Nephron (organoid): ENCODE data around the gene EPS8L3.
"Not testable (repeated sequence)": the region's sequence is repeated elsewhere in the genome, so short reads cannot be mapped to it uniquely, and the experiment has no call there.

Experiments used
- H3K27ac Mint-ChIP-seq, 3 experiments: 2 replicates each; pipeline ENCODE4 v1.8.0; 2020; ENCODE audit warnings: mixed read lengths in 3 of 3, mild to moderate bottlenecking in 2 of 3, moderate library complexity in 1 of 3
- H3K27me3 Mint-ChIP-seq: 2 replicates; pipeline ENCODE4 v1.8.0; 2021; ENCODE audit warnings: low read depth, mild to moderate bottlenecking, moderate library complexity, mixed read lengths
- H3K36me3 Mint-ChIP-seq: 2 replicates; pipeline ENCODE4 v1.8.0; 2020; ENCODE audit warnings: low read depth, mixed read lengths
- H3K4me1 Mint-ChIP-seq: 2 replicates; pipeline ENCODE4 v1.8.0; 2020; ENCODE audit warnings: mixed read lengths
- H3K4me3 Mint-ChIP-seq, 3 experiments: 2 replicates each; pipeline ENCODE4 v1.8.0; 2020; ENCODE audit warnings: mild to moderate bottlenecking in 3 of 3, mixed read lengths in 3 of 3, moderate library complexity in 2 of 3
- H3K9me3 Mint-ChIP-seq: 2 replicates; pipeline ENCODE4 v1.8.0; 2020; ENCODE audit warnings: mixed read lengths
- TF ChIP-seq, protein P1 (sequence below), 3 experiments: fragments of 200-600 bp; sonication (generic); IDR thresholded peaks; one replicate each; pipeline ENCODE4 v1.5.0; 2021; ENCODE audit warnings: antibody characterized with exemption in 3 of 3; ENCODE audit not compliant: unreplicated experiment in 3 of 3

Gene EPS8L3

DNA sequence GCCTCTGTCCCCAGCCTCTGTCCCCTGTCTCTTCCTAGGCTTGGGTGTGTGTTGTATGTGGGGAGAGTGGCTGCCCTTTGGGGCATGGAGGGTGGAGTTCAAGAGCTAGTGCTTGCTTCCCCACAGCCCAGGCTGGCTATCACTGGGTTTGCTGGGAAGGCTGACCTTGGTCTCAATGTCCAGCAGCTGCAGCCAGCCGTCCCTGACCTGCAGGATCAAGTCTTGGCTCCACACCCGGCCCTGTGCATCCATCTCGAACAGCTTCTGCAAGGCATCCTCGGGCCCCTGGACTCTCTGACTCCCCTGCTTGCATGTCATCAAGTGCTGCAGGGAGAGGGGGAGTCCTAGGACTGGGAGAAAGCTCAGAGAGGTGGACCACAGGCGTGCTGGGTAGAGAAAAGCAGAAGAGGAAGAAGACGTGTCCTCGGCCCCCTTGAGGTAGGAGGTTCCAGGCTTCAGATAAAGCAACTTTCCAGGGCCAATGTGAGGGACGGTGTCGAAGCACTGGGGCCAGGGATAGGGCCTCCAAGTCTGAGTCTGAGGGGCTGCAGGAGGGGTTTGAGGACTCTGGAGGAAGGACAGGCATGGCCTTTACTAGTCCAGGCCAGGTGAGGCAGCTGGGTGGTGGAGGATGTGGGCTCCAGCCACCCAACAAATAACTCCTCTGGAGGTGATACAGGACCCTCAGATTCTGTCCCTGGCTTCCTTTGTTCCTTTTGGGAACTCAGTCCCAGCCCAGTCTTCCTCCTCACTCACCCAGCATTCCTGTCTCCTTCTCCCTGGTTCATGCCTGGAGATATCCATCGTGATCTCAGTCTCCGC lies 4.0 kb downstream of the EPS8L3 start:
- Mint-ChIP-seq H3K36me3 (no peaks in the 10 kb centered on the region), H3K4me1 (peaks cover 4% of the 10 kb centered on the region), H3K4me3 (no peak overlapping the region), H3K27ac (no peak overlapping the region), H3K9me3 (no peaks in the 10 kb centered on the region), H3K27me3 (no peaks in the 10 kb centered on the region)
- TF ChIP-seq, protein P1, sequence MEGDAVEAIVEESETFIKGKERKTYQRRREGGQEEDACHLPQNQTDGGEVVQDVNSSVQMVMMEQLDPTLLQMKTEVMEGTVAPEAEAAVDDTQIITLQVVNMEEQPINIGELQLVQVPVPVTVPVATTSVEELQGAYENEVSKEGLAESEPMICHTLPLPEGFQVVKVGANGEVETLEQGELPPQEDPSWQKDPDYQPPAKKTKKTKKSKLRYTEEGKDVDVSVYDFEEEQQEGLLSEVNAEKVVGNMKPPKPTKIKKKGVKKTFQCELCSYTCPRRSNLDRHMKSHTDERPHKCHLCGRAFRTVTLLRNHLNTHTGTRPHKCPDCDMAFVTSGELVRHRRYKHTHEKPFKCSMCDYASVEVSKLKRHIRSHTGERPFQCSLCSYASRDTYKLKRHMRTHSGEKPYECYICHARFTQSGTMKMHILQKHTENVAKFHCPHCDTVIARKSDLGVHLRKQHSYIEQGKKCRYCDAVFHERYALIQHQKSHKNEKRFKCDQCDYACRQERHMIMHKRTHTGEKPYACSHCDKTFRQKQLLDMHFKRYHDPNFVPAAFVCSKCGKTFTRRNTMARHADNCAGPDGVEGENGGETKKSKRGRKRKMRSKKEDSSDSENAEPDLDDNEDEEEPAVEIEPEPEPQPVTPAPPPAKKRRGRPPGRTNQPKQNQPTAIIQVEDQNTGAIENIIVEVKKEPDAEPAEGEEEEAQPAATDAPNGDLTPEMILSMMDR (IDR thresholded peaks at IDR 0.05; ENCODE audit: unreplicated experiment in 3 of 3) = no peak

DNA sequence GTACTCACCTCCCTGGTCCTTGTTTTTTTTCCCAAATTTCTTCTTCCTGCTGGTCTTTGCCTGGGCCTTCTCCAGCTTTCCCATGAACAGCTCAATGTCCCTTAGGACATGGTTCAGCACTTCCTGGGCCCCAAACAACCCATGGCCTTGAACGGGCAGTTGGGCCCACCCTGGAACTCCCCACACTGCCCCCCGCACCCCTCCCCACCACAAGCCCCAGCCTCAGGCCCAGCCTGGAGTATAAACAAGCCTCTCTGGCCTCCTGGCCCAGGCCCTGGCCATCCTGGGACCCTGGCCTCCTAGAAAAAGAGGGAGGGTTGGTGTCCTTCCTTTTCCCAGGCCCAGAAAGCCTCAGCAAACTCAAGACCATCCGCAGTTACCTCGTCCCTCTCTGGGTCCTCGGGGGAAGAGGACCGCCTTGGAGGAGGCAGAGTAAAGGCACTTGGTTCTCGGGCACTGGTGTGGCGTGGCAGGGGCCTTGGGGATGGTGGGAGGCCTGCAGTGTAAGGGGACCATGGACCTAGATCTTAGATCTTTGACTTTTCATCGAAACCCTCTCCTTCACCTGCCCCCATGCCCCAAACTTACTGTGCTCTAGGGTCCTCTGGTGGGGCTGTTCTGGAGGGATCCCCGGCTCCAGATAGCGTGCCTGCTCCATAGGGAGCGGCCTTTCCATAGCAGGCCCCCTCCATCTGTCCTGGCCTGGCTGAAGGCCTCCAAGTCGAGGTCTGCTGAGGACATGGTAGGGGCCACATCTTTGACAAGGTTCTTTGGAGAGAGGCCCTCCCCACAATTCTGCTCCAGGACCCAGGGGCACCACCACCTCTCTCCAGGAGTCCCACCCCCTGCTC lies 5.6 kb downstream of the EPS8L3 start:
- no peak overlapping the region for H3K27ac Mint-ChIP-seq
- TF ChIP-seq, protein P1 (IDR thresholded peaks at IDR 0.05; ENCODE audit: unreplicated experiment in 3 of 3) = no peak
- H3K9me3 Mint-ChIP-seq = no peaks in the 10 kb centered on the region
- H3K27me3 Mint-ChIP-seq = no peaks in the 10 kb centered on the region
- peaks cover 6% of the 10 kb centered on the region for H3K4me1 Mint-ChIP-seq
- H3K4me3 Mint-ChIP-seq = no peak overlapping the region
- no peaks in the 10 kb centered on the region for H3K36me3 Mint-ChIP-seq

DNA sequence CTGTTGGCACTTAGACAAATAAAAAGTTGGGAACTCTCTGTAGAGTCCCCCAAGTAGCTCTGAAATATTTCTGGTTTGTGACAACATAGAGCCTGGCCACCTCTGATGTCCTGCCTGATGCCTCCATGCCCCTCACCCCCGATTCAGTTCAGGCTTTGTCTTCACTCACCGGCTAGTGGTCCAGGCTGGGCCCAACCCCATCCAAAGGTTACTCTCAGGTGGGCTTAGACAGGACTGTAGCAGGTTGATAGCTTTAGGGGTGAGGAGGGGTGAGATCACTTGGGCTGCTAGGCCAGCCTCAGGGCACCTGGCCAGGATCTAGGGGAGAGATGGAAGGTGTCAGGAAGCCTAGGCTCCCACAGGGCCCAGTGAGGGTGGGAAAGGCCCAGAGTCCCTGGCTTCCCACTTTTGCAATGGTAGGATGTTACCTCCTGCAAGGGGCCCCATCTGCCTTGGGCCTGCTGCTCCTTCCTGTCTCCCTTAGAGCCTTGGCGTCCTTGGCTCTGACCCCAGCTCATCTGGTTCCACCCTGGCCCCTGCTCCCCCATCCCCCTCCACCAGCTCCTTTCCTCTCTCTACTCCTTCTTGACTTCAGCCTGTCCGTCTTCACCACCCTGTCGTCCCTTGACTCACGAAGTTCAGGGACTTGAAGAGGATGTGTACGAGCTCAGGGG lies 6.7 kb downstream of the EPS8L3 start:
- Mint-ChIP-seq H3K9me3 (no peaks in the 10 kb centered on the region), H3K4me3 (no peak overlapping the region), H3K27ac (no peak overlapping the region), H3K36me3 (no peaks in the 10 kb centered on the region), H3K4me1 (peaks cover 6% of the 10 kb centered on the region), H3K27me3 (no peaks in the 10 kb centered on the region)
- TF ChIP-seq, protein P1 (IDR thresholded peaks at IDR 0.05; ENCODE audit: unreplicated experiment in 3 of 3) = no peak

DNA sequence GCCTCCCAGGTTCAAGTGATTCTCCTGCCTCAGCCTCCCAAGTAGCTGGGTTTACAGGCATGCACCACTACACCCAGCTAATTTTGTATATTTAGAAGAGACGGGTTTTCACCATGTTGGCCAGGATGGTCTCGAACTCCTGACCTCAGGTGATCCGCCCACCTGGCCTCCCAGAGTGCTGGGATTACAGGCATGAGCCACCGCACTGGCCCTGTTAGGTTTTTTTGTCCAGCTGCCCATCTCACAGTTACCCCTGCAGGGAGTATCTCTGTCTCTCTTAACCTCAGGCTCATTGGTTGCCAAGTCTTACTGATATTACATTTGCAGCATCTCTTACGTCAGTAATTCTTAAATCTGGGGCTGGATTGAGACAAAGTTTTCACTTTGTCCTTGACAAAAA lies 7.4 kb downstream of the EPS8L3 start:
- not testable (repeated sequence) for H3K27ac Mint-ChIP-seq, H3K4me1 Mint-ChIP-seq, H3K4me3 Mint-ChIP-seq, H3K36me3 Mint-ChIP-seq, H3K27me3 Mint-ChIP-seq, H3K9me3 Mint-ChIP-seq

DNA sequence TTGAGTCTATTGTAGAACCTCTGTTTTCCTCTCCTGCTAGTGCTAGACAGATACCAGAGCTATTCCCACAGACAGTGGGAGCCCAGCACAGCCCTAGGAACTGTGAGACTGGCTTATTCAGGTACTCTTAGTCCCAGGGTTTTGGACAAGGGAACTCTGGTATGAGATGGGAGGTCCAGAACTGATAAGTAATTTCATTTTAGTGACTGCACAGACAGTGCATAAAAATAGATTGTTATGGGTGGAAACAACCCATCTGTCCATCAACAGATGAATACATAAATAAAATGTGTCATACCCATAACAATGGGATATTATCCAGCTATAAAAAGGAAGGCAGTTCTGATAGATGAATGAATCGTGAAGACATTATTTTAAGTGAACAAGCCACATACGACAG lies 9.0 kb downstream of the EPS8L3 start:
- Mint-ChIP-seq H3K9me3 (no peaks in the 10 kb centered on the region), H3K36me3 (no peaks in the 10 kb centered on the region), H3K4me1 (peaks cover 8% of the 10 kb centered on the region), H3K4me3 (no peak overlapping the region), H3K27ac (no peak overlapping the region), H3K27me3 (peaks cover 10% of the 10 kb centered on the region)
- TF ChIP-seq, protein P1 (IDR thresholded peaks at IDR 0.05; ENCODE audit: unreplicated experiment in 3 of 3) = no peak
